Activated T-helper 1 cell treated with anti-CD3 and anti-CD28 coated beads, Interleukin-12 subunit alpha, Interleukin-12 subunit beta, Interleukin-2, Interleukin-4 antibody, amounts not matched to agents 30 ng/mL and 10 ng/mL and 1 ng/mL, durations not matched to agents 14 hours and 24 hours and 36 hours (primary cell): ENCODE results near the gene SH3RF2. TPM values are rescaled to one million over a fixed set of nuclear protein-coding genes. Genes with fewer than 3 reads are reported as not detected.
"Not testable (repeated sequence)": the region's sequence is repeated elsewhere in the genome, so short reads cannot be mapped to it uniquely, and the experiment has no call there.

Experiments
- DNase-seq: peaks from one replicate; pipeline ENCODE4 v3.0.0; 2021; ENCODE audit warnings: low spot score
- H3K27ac Mint-ChIP-seq: one replicate; pipeline ENCODE4 v1.8.0; 2021; ENCODE audit warnings: mild to moderate bottlenecking, mixed read lengths
- H3K27me3 Mint-ChIP-seq: one replicate; pipeline ENCODE4 v1.8.0; 2022; ENCODE audit warnings: mild to moderate bottlenecking, moderate library complexity, mixed read lengths; ENCODE audit not compliant: insufficient read depth
- H3K36me3 Mint-ChIP-seq: one replicate; pipeline ENCODE4 v1.8.0; 2021; ENCODE audit warnings: low read depth, mixed read lengths
- H3K4me1 Mint-ChIP-seq: one replicate; pipeline ENCODE4 v1.8.0; 2021; ENCODE audit warnings: low read depth, mixed read lengths
- H3K4me3 Mint-ChIP-seq: one replicate; pipeline ENCODE4 v1.8.0; 2021; ENCODE audit warnings: mild to moderate bottlenecking, moderate library complexity, mixed read lengths
- H3K9me3 Mint-ChIP-seq: one replicate; pipeline ENCODE4 v1.8.0; 2021; ENCODE audit warnings: mixed read lengths
- intact Hi-C: fragments of 100-400 bp; cut with micrococcal nuclease; formaldehyde crosslinking; loops from one replicate; pipeline ENCODE4 v1.15.1; 2024
- total RNA-seq: library from RNA; stranded (reverse); gene quantifications from 2 replicates; pipeline ENCODE4 v1.2.3, GENCODE V29; 2022

Gene SH3RF2
- total RNA-seq, 1 donor from 2014 or later: 0.18 TPM

- Mint-ChIP-seq H3K9me3 (no peaks in the 10 kb centered on the region), H3K36me3 (no peaks in the 10 kb centered on the region), H3K4me1 (no peaks in the 10 kb centered on the region), H3K27me3 (peaks cover 9% of the 10 kb centered on the region), H3K4me3 (no peak overlapping the region), H3K27ac (no peak overlapping the region)
- intact Hi-C loops: no loop called here
- no peak for DNase-seq
Measured at GRCh38 chr5:145962001-145962400, 25.6 kb downstream of the SH3RF2 start.

- H3K27me3 Mint-ChIP-seq: peaks cover 10% of the 10 kb centered on the region
- H3K9me3 Mint-ChIP-seq, H3K27ac Mint-ChIP-seq, H3K4me1 Mint-ChIP-seq, H3K4me3 Mint-ChIP-seq, intact Hi-C loops, DNase-seq, H3K36me3 Mint-ChIP-seq: not testable (repeated sequence)
Measured at GRCh38 chr5:145964008-145964407, 27.6 kb downstream of the SH3RF2 start.

GRCh38 chr5:145965804-145966203 lies 29.4 kb downstream of the SH3RF2 start:
- H3K4me3 Mint-ChIP-seq: no peak overlapping the region
- peaks cover 10% of the 10 kb centered on the region for H3K27me3 Mint-ChIP-seq
- intact Hi-C loops: no loop called here

GRCh38 chr5:145967296-145967695 lies 30.9 kb downstream of the SH3RF2 start:
- DNase-seq: no peak
- H3K36me3 Mint-ChIP-seq: no peaks in the 10 kb centered on the region
- H3K27ac Mint-ChIP-seq: no peak overlapping the region
- H3K27me3 Mint-ChIP-seq: peaks cover 10% of the 10 kb centered on the region
- H3K9me3 Mint-ChIP-seq: no peaks in the 10 kb centered on the region
- H3K4me1 Mint-ChIP-seq: no peaks in the 10 kb centered on the region
- no peak overlapping the region for H3K4me3 Mint-ChIP-seq
- intact Hi-C loops: no loop called here

More at GRCh38 chr5:145965804-145966203, 29.4 kb downstream of the SH3RF2 start:
- DNase-seq: no peak
- H3K36me3 Mint-ChIP-seq: no peaks in the 10 kb centered on the region
- H3K27ac Mint-ChIP-seq: no peak overlapping the region
- H3K9me3 Mint-ChIP-seq: no peaks in the 10 kb centered on the region
- no peaks in the 10 kb centered on the region for H3K4me1 Mint-ChIP-seq

GRCh38 chr5:145968970-145969713 lies 32.8 kb downstream of the SH3RF2 start:
- H3K27me3 Mint-ChIP-seq: peaks cover 7% of the 10 kb centered on the region
- no peaks in the 10 kb centered on the region for H3K4me1 Mint-ChIP-seq
- H3K27ac Mint-ChIP-seq: no peak overlapping the region
- no peak overlapping the region for H3K4me3 Mint-ChIP-seq
- peaks cover 7% of the 10 kb centered on the region for H3K9me3 Mint-ChIP-seq
- intact Hi-C loops: no loop called here
- DNase-seq: no peak
- no peaks in the 10 kb centered on the region for H3K36me3 Mint-ChIP-seq

- Mint-ChIP-seq H3K9me3 (peaks cover 11% of the 10 kb centered on the region), H3K27ac (no peak overlapping the region), H3K4me1 (no peaks in the 10 kb centered on the region), H3K27me3 (peaks cover 7% of the 10 kb centered on the region), H3K36me3 (no peaks in the 10 kb centered on the region), H3K4me3 (no peak overlapping the region)
- DNase-seq: no peak
- intact Hi-C loops: no loop called here
Measured at GRCh38 chr5:145969714-145970092, 33.3 kb downstream of the SH3RF2 start.

- peaks cover 3% of the 10 kb centered on the region for H3K27me3 Mint-ChIP-seq
- no peak for DNase-seq
- H3K4me3 Mint-ChIP-seq: no peak overlapping the region
- H3K27ac Mint-ChIP-seq: no peak overlapping the region
- no peaks in the 10 kb centered on the region for H3K4me1 Mint-ChIP-seq
- intact Hi-C loops: no loop called here
- peaks cover 11% of the 10 kb centered on the region for H3K9me3 Mint-ChIP-seq
- H3K36me3 Mint-ChIP-seq: no peaks in the 10 kb centered on the region
Measured at GRCh38 chr5:145971108-145971507, 34.7 kb downstream of the SH3RF2 start.

GRCh38 chr5:145971701-145972100 lies 35.3 kb downstream of the SH3RF2 start:
- no peak overlapping the region for H3K27ac Mint-ChIP-seq
- no peaks in the 10 kb centered on the region for H3K4me1 Mint-ChIP-seq
- no peak overlapping the region for H3K4me3 Mint-ChIP-seq
- intact Hi-C loops: no loop called here
- no peaks in the 10 kb centered on the region for H3K36me3 Mint-ChIP-seq
- peaks cover 3% of the 10 kb centered on the region for H3K27me3 Mint-ChIP-seq
- no peak for DNase-seq
- peaks cover 11% of the 10 kb centered on the region for H3K9me3 Mint-ChIP-seq

- Mint-ChIP-seq H3K27me3 (peaks cover 2% of the 10 kb centered on the region), H3K27ac (no peak overlapping the region), H3K4me3 (no peak overlapping the region), H3K9me3 (peaks cover 11% of the 10 kb centered on the region), H3K36me3 (no peaks in the 10 kb centered on the region), H3K4me1 (no peaks in the 10 kb centered on the region)
- DNase-seq: no peak
- intact Hi-C loops: loop anchor here (5.0 kb wide), 1 partner anchor 148 kb away; no protein-coding TSS in a partner anchor
Measured at GRCh38 chr5:145975001-145975360, 38.6 kb downstream of the SH3RF2 start.

- intact Hi-C loops: loop anchor here (5.0 kb wide), 1 partner anchor 148 kb away; no protein-coding TSS in a partner anchor
- Mint-ChIP-seq H3K27ac (no peak overlapping the region), H3K9me3 (peaks cover 11% of the 10 kb centered on the region), H3K27me3 (peaks cover 2% of the 10 kb centered on the region), H3K36me3 (no peaks in the 10 kb centered on the region), H3K4me1 (no peaks in the 10 kb centered on the region), H3K4me3 (no peak overlapping the region)
- no peak for DNase-seq
Measured at GRCh38 chr5:145975361-145976066, 39.1 kb downstream of the SH3RF2 start.

- Mint-ChIP-seq H3K36me3 (no peaks in the 10 kb centered on the region), H3K4me1 (no peaks in the 10 kb centered on the region), H3K27ac (no peak overlapping the region), H3K4me3 (no peak overlapping the region), H3K27me3 (peaks cover 3% of the 10 kb centered on the region), H3K9me3 (peaks cover 11% of the 10 kb centered on the region)
- intact Hi-C loops: loop anchor here (5.0 kb wide), 1 partner anchor 149 kb away; no protein-coding TSS in a partner anchor
- no peak for DNase-seq
Measured at GRCh38 chr5:145976431-145977155, 40.2 kb downstream of the SH3RF2 start.

GRCh38 chr5:145978171-145978570 lies 41.8 kb downstream of the SH3RF2 start:
- H3K9me3 Mint-ChIP-seq: peaks cover 11% of the 10 kb centered on the region
- intact Hi-C loops: loop anchor here (5.0 kb wide), 1 partner anchor 151 kb away; no protein-coding TSS in a partner anchor
- no peak overlapping the region for H3K27ac Mint-ChIP-seq
- no peaks in the 10 kb centered on the region for H3K4me1 Mint-ChIP-seq
- DNase-seq: no peak
- no peak overlapping the region for H3K4me3 Mint-ChIP-seq
- H3K36me3 Mint-ChIP-seq: no peaks in the 10 kb centered on the region
- peaks cover 3% of the 10 kb centered on the region for H3K27me3 Mint-ChIP-seq

GRCh38 chr5:145978708-145979107 lies 42.3 kb downstream of the SH3RF2 start:
- Mint-ChIP-seq H3K27ac (no peak overlapping the region), H3K9me3 (peaks cover 8% of the 10 kb centered on the region)
- intact Hi-C loops: loop anchor here (5.0 kb wide), 1 partner anchor 151 kb away; no protein-coding TSS in a partner anchor

More at GRCh38 chr5:145978708-145979107, 42.3 kb downstream of the SH3RF2 start:
- Mint-ChIP-seq H3K36me3 (no peaks in the 10 kb centered on the region), H3K27me3 (peaks cover 3% of the 10 kb centered on the region), H3K4me1 (no peaks in the 10 kb centered on the region), H3K4me3 (no peak overlapping the region)
- DNase-seq: no peak
